SK-N-SH (cell line): ENCODE data around the gene GALNT18. TPM values are rescaled to one million over a fixed set of nuclear protein-coding genes. Genes with fewer than 3 reads are reported as not detected.

Experiments
- CTCF ChIA-PET: fragments of 300-600, 350-600 bp; formaldehyde crosslinking; extraction: SDS; loops from one replicate; lab custom pipeline; 2021; lab: Yijun Ruan, JAX
- POLR2A ChIA-PET: fragments of 350-600 bp; sonication (Branson Sonifier 250); formaldehyde crosslinking; extraction: SDS; loops from one replicate; lab custom pipeline; 2020; ENCODE audit warnings: antibody characterized with exemption, inconsistent platforms; lab: Yijun Ruan, JAX
- DNase-seq: peaks from one replicate; pipeline ENCODE4 v3.0.0; 2012
- H2AFZ ChIP-seq: fragments of 200-600 bp; sonication (generic); 2 replicates; pipeline ENCODE4 v1.8.1; 2016; ENCODE audit warnings: antibody characterized with exemption, mild to moderate bottlenecking, low read depth
- H3F3A ChIP-seq: fragments of 200-600 bp; sonication (generic); replicated peaks from 2 replicates; pipeline ENCODE3; 2016; ENCODE audit warnings: antibody characterized with exemption, mild to moderate bottlenecking; ENCODE audit not compliant: insufficient read depth
- H3K27ac ChIP-seq, 2 experiments: fragments of 200-500 bp in 1 of 2; fragments of 200-600 bp in 1 of 2; sonication (Bioruptor generic) in 1 of 2; sonication (generic), shearing (Covaris generic) in 1 of 2; 2 replicates each; pipeline versions ENCODE4 v1.5.1 to v1.6.1; 2014 to 2016; ENCODE audit warnings: low read depth in 2 of 2, inconsistent platforms in 1 of 2, low read length in 1 of 2, mild to moderate bottlenecking in 1 of 2, mixed read lengths in 1 of 2
- H3K27me3 ChIP-seq: fragments of 200-600 bp; sonication (generic), shearing (Covaris generic); 2 replicates; pipeline ENCODE4 v1.6.1; 2016; ENCODE audit warnings: mixed run types; ENCODE audit not compliant: insufficient read depth
- H3K36me3 ChIP-seq, 2 experiments: fragments of 200-500 bp in 1 of 2; fragments of 200-600 bp in 1 of 2; sonication (Bioruptor generic) in 1 of 2; sonication (generic) in 1 of 2; replicated peaks in 1 of 2; 2 replicates each; pipeline versions ENCODE3 to v1.5.1; 2014 to 2016; ENCODE audit warnings: low read length in 1 of 2, mild to moderate bottlenecking in 1 of 2; ENCODE audit not compliant: insufficient read depth in 2 of 2, control insufficient read depth in 1 of 2
- H3K4me1 ChIP-seq, 2 experiments: fragments of 200-500 bp in 1 of 2; fragments of 200-600 bp in 1 of 2; sonication (Bioruptor generic) in 1 of 2; sonication (generic), shearing (Covaris generic) in 1 of 2; 2 replicates each; pipeline versions ENCODE4 v1.5.1 to v1.6.1; 2014 to 2016; ENCODE audit warnings: low read depth in 1 of 2, low read length in 1 of 2, mixed run types in 1 of 2; ENCODE audit not compliant: insufficient read depth in 2 of 2, control insufficient read depth in 1 of 2
- H3K4me2 ChIP-seq: fragments of 200-600 bp; sonication (generic), shearing (Covaris generic); 2 replicates; pipeline ENCODE4 v1.6.1; 2017; ENCODE audit warnings: mixed run types
- H3K4me3 ChIP-seq, 2 experiments: fragments of 200-500 bp in 1 of 2; fragments of 200-600 bp in 1 of 2; sonication (Bioruptor generic) in 1 of 2; sonication (generic), shearing (Covaris generic) in 1 of 2; 2 replicates each; pipeline versions ENCODE4 v1.5.1 to v1.8.1; 2014 to 2016; ENCODE audit warnings: low read depth in 2 of 2, inconsistent platforms in 1 of 2, low read length in 1 of 2, mild to moderate bottlenecking in 1 of 2, mixed read lengths in 1 of 2, moderate library complexity in 1 of 2
- H3K79me2 ChIP-seq: fragments of 200-600 bp; sonication (generic); 2 replicates; pipeline ENCODE4 v1.8.1; 2017; ENCODE audit warnings: mild to moderate bottlenecking; ENCODE audit not compliant: insufficient read depth
- H3K9ac ChIP-seq: fragments of 200-600 bp; sonication (generic); 2 replicates; pipeline ENCODE4 v1.6.1; 2017; ENCODE audit warnings: mixed run types
- H3K9me2 ChIP-seq: fragments of 200-600 bp; sonication (generic); 2 replicates; pipeline ENCODE4 v1.6.1; 2017; ENCODE audit warnings: mixed run types
- H3K9me3 ChIP-seq: fragments of 200-600 bp; sonication (generic); 2 replicates; pipeline ENCODE4 v1.6.1; 2017; ENCODE audit warnings: mixed run types, mild to moderate bottlenecking, moderate library complexity
- H4K20me1 ChIP-seq: fragments of 200-600 bp; sonication (generic); 2 replicates; pipeline ENCODE4 v1.6.1; 2017; ENCODE audit warnings: mild to moderate bottlenecking, mixed run types; ENCODE audit not compliant: insufficient read depth
- GABPA ChIP-seq: IDR thresholded peaks from 2 replicates; pipeline ENCODE4 v1.4.0; 2012; ENCODE audit warnings: low read depth, mild to moderate bottlenecking
- JUND ChIP-seq: IDR thresholded peaks from 2 replicates; pipeline ENCODE4 v1.4.0; 2012
- MXI1 ChIP-seq: IDR thresholded peaks from 2 replicates; pipeline ENCODE4 v1.6.1; 2012; ENCODE audit warnings: mild to moderate bottlenecking, low read depth, low read length, improper control_type of control experiment
- NRF1 ChIP-seq: IDR thresholded peaks from 2 replicates; pipeline ENCODE4 v1.6.1; 2012; ENCODE audit warnings: low read depth, mild to moderate bottlenecking, low read length
- RAD21 ChIP-seq: IDR thresholded peaks from 2 replicates; pipeline ENCODE4 v1.6.1; 2012; ENCODE audit warnings: mild to moderate bottlenecking, low read length
- RCOR1 ChIP-seq: fragments of 150-350 bp; IDR thresholded peaks from 2 replicates; pipeline ENCODE4 v1.6.1; 2017; ENCODE audit warnings: antibody characterized with exemption, low read length
- RFX5 ChIP-seq: IDR thresholded peaks from 2 replicates; pipeline ENCODE4 v1.6.1; 2012; ENCODE audit warnings: mild to moderate bottlenecking, improper control_type of control experiment, low read length
- RXRA ChIP-seq: IDR thresholded peaks from 2 replicates; pipeline ENCODE4 v1.4.0; 2012; ENCODE audit warnings: low read depth, mild to moderate bottlenecking, borderline replicate concordance
- SMC3 ChIP-seq: IDR thresholded peaks from 2 replicates; pipeline ENCODE4 v1.6.1; 2012; ENCODE audit warnings: low read depth, low read length, improper control_type of control experiment
- TAF1 ChIP-seq: IDR thresholded peaks from 2 replicates; pipeline ENCODE4 v1.6.1; 2012; ENCODE audit warnings: low read depth, mild to moderate bottlenecking, low read length, moderate library complexity, borderline replicate concordance
- TCF12 ChIP-seq: IDR thresholded peaks from 2 replicates; pipeline ENCODE4 v1.4.0; 2012
- TEAD4 ChIP-seq: IDR thresholded peaks from 2 replicates; pipeline ENCODE4 v1.4.0; 2012; ENCODE audit warnings: mild to moderate bottlenecking, borderline replicate concordance; ENCODE audit not compliant: insufficient read depth
- YY1 ChIP-seq: IDR thresholded peaks from 2 replicates; pipeline ENCODE4 v1.4.0; 2012; ENCODE audit warnings: low read depth, mild to moderate bottlenecking
- WGBS: methylation state at CpG from one replicate; pipeline ENCODE4 v1.1.6; 2017; ENCODE audit warnings: low lambda C conversion rate; 5-methylcytosine and 5-hydroxymethylcytosine counted together
- polyA plus RNA-seq, 3 experiments: library from polyadenylated mRNA; depleted of rRNA; stranded (reverse); fragments of >200 nt; gene quantifications; 2 replicates each; pipeline ENCODE4 v1.2.3, GENCODE V29; 2012
- TF ChIP-seq, protein P1 (sequence below): IDR thresholded peaks from 2 replicates; pipeline ENCODE4 v1.4.0; 2012; ENCODE audit warnings: low read depth
- TF ChIP-seq, protein P2 (sequence below): fragments of 200-600 bp; sonication (generic); IDR thresholded peaks from 2 replicates; pipeline ENCODE4 v1.6.1; 2017; ENCODE audit warnings: antibody characterized with exemption, mild to moderate bottlenecking, moderate library complexity
- TF ChIP-seq, protein P3 (sequence below): IDR thresholded peaks from 2 replicates; pipeline ENCODE4 v1.6.1; 2012; ENCODE audit warnings: mild to moderate bottlenecking, low read depth, low read length, moderate library complexity
- TF ChIP-seq, protein P4 (sequence below): IDR thresholded peaks from 2 replicates; pipeline ENCODE4 v1.4.0; 2012; ENCODE audit warnings: low read depth, borderline replicate concordance
- TF ChIP-seq, protein P5 (sequence below): IDR thresholded peaks from 2 replicates; pipeline ENCODE4 v1.4.0; 2012; ENCODE audit warnings: low read depth, borderline replicate concordance

GALNT18 gene
- polyA plus RNA-seq, 1 of the 3 experiments (the other 2 are of a cell fraction), result 0.64 TPM

DNA sequence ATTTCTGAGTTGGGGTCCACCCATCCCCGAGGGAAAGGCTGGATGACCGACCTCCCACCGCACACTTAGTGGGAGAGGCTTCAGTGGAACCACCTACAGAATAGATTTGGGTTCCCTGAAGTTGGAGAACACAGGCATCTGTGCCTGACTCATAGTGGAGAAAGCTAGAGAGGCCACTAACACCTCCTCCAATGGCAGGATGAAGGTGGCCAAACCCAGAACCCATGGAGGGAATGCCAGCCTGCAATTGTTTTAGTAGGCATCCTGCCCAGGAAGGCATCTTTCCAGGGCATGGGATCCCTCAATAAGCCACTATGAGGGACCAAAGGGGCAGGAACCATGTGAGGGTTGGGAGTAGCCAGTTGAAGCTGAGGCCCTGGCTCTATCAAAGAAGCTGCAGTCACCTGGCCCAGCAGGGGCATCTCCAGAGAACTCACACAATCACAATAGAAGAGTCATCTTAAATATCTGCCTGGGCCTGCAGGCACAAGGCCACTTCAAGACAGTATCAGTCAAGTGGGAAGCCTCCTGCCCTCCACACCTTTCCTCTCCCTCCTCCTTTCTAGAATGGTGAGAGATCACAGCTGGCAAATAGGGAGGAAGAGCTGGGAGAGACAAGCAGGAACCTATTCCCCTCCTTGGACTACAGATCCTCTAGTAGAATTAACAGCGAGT is 144.7 kb downstream of the GALNT18 start:
- H3K9ac ChIP-seq, result no peak overlapping the region
- no peak overlapping the region for H3K27ac ChIP-seq
- H4K20me1 ChIP-seq, result no peaks in the 10 kb centered on the region
- TF ChIP-seq RCOR1 (no peak), RXRA (no peak), MXI1 (no peak), RFX5 (no peak), YY1 (no peak), TCF12 (no peak), JUND (no peak), RAD21 (no peak), TEAD4 (no peak), SMC3 (no peak), GABPA (no peak), NRF1 (no peak), TAF1 (no peak)
- TF ChIP-seq, protein P1, sequence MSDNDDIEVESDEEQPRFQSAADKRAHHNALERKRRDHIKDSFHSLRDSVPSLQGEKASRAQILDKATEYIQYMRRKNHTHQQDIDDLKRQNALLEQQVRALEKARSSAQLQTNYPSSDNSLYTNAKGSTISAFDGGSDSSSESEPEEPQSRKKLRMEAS, result no peak
- TF ChIP-seq, protein P2, sequence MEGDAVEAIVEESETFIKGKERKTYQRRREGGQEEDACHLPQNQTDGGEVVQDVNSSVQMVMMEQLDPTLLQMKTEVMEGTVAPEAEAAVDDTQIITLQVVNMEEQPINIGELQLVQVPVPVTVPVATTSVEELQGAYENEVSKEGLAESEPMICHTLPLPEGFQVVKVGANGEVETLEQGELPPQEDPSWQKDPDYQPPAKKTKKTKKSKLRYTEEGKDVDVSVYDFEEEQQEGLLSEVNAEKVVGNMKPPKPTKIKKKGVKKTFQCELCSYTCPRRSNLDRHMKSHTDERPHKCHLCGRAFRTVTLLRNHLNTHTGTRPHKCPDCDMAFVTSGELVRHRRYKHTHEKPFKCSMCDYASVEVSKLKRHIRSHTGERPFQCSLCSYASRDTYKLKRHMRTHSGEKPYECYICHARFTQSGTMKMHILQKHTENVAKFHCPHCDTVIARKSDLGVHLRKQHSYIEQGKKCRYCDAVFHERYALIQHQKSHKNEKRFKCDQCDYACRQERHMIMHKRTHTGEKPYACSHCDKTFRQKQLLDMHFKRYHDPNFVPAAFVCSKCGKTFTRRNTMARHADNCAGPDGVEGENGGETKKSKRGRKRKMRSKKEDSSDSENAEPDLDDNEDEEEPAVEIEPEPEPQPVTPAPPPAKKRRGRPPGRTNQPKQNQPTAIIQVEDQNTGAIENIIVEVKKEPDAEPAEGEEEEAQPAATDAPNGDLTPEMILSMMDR, result no peak
- TF ChIP-seq, protein P3, sequence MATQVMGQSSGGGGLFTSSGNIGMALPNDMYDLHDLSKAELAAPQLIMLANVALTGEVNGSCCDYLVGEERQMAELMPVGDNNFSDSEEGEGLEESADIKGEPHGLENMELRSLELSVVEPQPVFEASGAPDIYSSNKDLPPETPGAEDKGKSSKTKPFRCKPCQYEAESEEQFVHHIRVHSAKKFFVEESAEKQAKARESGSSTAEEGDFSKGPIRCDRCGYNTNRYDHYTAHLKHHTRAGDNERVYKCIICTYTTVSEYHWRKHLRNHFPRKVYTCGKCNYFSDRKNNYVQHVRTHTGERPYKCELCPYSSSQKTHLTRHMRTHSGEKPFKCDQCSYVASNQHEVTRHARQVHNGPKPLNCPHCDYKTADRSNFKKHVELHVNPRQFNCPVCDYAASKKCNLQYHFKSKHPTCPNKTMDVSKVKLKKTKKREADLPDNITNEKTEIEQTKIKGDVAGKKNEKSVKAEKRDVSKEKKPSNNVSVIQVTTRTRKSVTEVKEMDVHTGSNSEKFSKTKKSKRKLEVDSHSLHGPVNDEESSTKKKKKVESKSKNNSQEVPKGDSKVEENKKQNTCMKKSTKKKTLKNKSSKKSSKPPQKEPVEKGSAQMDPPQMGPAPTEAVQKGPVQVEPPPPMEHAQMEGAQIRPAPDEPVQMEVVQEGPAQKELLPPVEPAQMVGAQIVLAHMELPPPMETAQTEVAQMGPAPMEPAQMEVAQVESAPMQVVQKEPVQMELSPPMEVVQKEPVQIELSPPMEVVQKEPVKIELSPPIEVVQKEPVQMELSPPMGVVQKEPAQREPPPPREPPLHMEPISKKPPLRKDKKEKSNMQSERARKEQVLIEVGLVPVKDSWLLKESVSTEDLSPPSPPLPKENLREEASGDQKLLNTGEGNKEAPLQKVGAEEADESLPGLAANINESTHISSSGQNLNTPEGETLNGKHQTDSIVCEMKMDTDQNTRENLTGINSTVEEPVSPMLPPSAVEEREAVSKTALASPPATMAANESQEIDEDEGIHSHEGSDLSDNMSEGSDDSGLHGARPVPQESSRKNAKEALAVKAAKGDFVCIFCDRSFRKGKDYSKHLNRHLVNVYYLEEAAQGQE, result no peak
- TF ChIP-seq, protein P4, sequence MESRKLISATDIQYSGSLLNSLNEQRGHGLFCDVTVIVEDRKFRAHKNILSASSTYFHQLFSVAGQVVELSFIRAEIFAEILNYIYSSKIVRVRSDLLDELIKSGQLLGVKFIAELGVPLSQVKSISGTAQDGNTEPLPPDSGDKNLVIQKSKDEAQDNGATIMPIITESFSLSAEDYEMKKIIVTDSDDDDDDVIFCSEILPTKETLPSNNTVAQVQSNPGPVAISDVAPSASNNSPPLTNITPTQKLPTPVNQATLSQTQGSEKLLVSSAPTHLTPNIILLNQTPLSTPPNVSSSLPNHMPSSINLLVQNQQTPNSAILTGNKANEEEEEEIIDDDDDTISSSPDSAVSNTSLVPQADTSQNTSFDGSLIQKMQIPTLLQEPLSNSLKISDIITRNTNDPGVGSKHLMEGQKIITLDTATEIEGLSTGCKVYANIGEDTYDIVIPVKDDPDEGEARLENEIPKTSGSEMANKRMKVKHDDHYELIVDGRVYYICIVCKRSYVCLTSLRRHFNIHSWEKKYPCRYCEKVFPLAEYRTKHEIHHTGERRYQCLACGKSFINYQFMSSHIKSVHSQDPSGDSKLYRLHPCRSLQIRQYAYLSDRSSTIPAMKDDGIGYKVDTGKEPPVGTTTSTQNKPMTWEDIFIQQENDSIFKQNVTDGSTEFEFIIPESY, result no peak
- TF ChIP-seq, protein P5, sequence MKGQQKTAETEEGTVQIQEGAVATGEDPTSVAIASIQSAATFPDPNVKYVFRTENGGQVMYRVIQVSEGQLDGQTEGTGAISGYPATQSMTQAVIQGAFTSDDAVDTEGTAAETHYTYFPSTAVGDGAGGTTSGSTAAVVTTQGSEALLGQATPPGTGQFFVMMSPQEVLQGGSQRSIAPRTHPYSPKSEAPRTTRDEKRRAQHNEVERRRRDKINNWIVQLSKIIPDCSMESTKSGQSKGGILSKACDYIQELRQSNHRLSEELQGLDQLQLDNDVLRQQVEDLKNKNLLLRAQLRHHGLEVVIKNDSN, result no peak
- no peaks in the 10 kb centered on the region for H3K9me2 ChIP-seq
- H3K79me2 ChIP-seq, result no peaks in the 10 kb centered on the region
- no peak overlapping the region for H3K4me2 ChIP-seq
- peaks cover 0 to 14% of the 10 kb centered on the region in 2 experiments; a peak in 2 of 4 replicates for H3K4me1 ChIP-seq
- H3K36me3 ChIP-seq, result no peaks in the 10 kb centered on the region
- H3K9me3 ChIP-seq, result no peaks in the 10 kb centered on the region
- no peak overlapping the region for H2AFZ ChIP-seq
- 42% methylated on average over 4 of the region's 4 CpGs for WGBS
- DNase-seq, result no peak
- no peak overlapping the region for H3K4me3 ChIP-seq
- POLR2A ChIA-PET, result no interaction called here
- CTCF ChIA-PET, result interaction anchor here (0.8 to 1.0 kb wide), 3 partner anchors 75 to 310 kb away, joined by 3 to 4 read pairs (median 3); no protein-coding TSS in a partner anchor
- H3F3A ChIP-seq, result no peaks in the 10 kb centered on the region
- no peaks in the 10 kb centered on the region for H3K27me3 ChIP-seq
